SU-DHL-6 (cell line): ENCODE data around the gene TESPA1.

Experiments used
- EZH2phosphoT487 ChIP-seq: fragments of 200-600 bp; sonication (generic), shearing (Covaris generic); conservative IDR thresholded peaks from 2 replicates; pipeline ENCODE4 v1.6.1; 2018; ENCODE audit warnings: mild to moderate bottlenecking, antibody characterized with exemption, low read length, moderate library complexity, mixed read lengths
- TF ChIP-seq, protein P1 (sequence below): fragments of 200-600 bp; sonication (generic); IDR thresholded peaks from one replicate; pipeline ENCODE4 v1.5.1; 2017; ENCODE audit warnings: antibody characterized with exemption, mild to moderate bottlenecking, low read length, moderate library complexity; ENCODE audit not compliant: insufficient read depth, poor library complexity, severe bottlenecking

DNA sequence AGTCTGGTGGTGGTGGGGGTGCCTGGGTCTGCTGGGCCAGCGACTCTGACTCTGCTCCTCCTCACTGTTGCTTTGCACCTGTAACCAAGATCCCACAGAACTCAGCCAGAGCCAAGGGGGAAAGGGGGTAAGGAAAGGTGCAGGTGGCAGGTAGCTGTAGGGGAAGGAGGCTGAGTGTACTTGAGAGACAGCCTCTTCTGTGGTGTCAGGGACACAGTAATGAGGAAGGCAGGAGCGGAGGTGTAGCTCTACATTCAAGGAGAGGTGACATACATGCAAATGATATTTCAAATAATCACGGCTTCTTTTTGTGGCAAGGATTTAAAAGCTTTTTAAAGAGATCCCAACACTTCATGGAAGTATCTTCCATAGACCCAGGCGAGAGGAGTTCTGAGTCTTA lies 23.4 kb downstream of the TESPA1 start:
- TF ChIP-seq, protein P1, sequence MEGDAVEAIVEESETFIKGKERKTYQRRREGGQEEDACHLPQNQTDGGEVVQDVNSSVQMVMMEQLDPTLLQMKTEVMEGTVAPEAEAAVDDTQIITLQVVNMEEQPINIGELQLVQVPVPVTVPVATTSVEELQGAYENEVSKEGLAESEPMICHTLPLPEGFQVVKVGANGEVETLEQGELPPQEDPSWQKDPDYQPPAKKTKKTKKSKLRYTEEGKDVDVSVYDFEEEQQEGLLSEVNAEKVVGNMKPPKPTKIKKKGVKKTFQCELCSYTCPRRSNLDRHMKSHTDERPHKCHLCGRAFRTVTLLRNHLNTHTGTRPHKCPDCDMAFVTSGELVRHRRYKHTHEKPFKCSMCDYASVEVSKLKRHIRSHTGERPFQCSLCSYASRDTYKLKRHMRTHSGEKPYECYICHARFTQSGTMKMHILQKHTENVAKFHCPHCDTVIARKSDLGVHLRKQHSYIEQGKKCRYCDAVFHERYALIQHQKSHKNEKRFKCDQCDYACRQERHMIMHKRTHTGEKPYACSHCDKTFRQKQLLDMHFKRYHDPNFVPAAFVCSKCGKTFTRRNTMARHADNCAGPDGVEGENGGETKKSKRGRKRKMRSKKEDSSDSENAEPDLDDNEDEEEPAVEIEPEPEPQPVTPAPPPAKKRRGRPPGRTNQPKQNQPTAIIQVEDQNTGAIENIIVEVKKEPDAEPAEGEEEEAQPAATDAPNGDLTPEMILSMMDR, result no peak
- no peak for TF ChIP-seq EZH2phosphoT487
